ENCODE measurements around the gene SERPINA1. TPM values are rescaled to one million over a fixed set of nuclear protein-coding genes. Genes with fewer than 3 reads are reported as not detected.

SERPINA1 gene
- total and polyA plus RNA-seq, 2 of the 13 experiments (the other 11 are each of a cell fraction or from before 2014, with no cell fraction given), result 3,266 to 11,015 TPM

DNA sequence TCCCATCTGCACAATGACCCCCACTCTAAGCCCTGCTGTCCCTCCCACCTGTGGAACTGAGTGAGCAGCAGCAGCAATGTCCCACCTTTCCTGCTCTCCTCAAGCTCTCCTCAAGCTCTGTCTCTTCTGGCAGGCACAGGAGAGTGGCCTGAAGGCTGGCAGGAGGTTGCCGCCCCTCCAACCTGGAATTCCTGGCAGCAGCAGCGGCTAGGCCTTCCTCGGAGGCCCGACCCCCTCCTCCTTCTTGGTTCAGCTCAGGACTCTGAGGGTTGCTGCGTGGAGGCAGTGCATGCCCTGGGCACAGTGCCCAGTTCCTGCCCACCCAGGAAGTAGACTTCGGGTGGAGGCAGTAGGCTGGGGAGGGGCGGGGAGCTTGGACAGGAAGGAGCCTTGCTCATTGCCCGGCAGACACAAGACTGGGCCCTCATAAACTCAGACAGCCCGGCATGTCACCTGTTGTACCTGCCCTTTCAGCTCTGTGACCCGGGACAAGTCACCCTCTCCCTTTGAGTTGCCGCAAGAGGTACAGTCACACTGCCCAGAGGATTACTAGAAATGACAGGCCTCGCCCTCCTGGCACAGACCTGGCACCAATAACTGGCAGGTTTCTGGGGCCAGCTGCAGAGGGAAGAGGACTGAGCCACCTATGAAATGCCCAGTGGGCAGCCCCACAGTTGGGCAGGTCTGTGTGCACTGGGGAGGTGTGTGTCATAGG lies 2.1 kb upstream of the SERPINA1 start (continued):
- TF ChIP-seq ZSCAN31 (CRISPR knock-in tag; IDR thresholded peaks at IDR 0.05; ENCODE audit: low read depth) (0 out of 2 replicates have a peak, but pooled peaks have one; percentile 39), TCF7 (IDR thresholded peaks at IDR 0.05; ENCODE audit: low read depth) (peak; percentile 45; the same call in 1 of the 2 replicates), ZZZ3 (CRISPR knock-in tag; IDR thresholded peaks at IDR 0.05; ENCODE audit: borderline replicate concordance) (no peak), ZNF839 (CRISPR knock-in tag; IDR thresholded peaks at IDR 0.05; ENCODE audit: borderline replicate concordance) (no peak), ZNF253 (CRISPR knock-in tag; IDR thresholded peaks at IDR 0.05; ENCODE audit: borderline replicate concordance) (no peak), ELF3 (CRISPR knock-in tag; IDR thresholded peaks at IDR 0.05) (0 out of 2 replicates have a peak, but pooled peaks have one; percentile 26), ZNF331 (CRISPR knock-in tag; IDR thresholded peaks at IDR 0.05) (no peak), ZNF484 (CRISPR knock-in tag; IDR thresholded peaks at IDR 0.05; ENCODE audit: borderline replicate concordance, low read depth) (no peak), NRL (CRISPR knock-in tag; IDR thresholded peaks at IDR 0.05; ENCODE audit: borderline replicate concordance) (0 out of 2 replicates have a peak, but pooled peaks have one; percentile 14), ZBTB21 (CRISPR knock-in tag; IDR thresholded peaks at IDR 0.05) (no peak), CBX2 (IDR thresholded peaks at IDR 0.05; ENCODE audit: low read depth, low read length) (no peak), CBX2 (CRISPR knock-in tag; IDR thresholded peaks at IDR 0.05; ENCODE audit: low read depth) (no peak), NCOA1 (CRISPR knock-in tag; IDR thresholded peaks at IDR 0.05) (0 out of 2 replicates have a peak, but pooled peaks have one; percentile 48), ZFX (CRISPR knock-in tag; IDR thresholded peaks at IDR 0.05; ENCODE audit: low read depth) (peak; percentile 62), ZNF382 (CRISPR knock-in tag; IDR thresholded peaks at IDR 0.05; ENCODE audit: borderline replicate concordance) (no peak), ZNF790 (CRISPR knock-in tag; IDR thresholded peaks at IDR 0.05; ENCODE audit: borderline replicate concordance) (no peak), TSC22D2 (CRISPR knock-in tag; IDR thresholded peaks at IDR 0.05; ENCODE audit: borderline replicate concordance) (no peak)
- TF ChIP-seq, protein P1, sequence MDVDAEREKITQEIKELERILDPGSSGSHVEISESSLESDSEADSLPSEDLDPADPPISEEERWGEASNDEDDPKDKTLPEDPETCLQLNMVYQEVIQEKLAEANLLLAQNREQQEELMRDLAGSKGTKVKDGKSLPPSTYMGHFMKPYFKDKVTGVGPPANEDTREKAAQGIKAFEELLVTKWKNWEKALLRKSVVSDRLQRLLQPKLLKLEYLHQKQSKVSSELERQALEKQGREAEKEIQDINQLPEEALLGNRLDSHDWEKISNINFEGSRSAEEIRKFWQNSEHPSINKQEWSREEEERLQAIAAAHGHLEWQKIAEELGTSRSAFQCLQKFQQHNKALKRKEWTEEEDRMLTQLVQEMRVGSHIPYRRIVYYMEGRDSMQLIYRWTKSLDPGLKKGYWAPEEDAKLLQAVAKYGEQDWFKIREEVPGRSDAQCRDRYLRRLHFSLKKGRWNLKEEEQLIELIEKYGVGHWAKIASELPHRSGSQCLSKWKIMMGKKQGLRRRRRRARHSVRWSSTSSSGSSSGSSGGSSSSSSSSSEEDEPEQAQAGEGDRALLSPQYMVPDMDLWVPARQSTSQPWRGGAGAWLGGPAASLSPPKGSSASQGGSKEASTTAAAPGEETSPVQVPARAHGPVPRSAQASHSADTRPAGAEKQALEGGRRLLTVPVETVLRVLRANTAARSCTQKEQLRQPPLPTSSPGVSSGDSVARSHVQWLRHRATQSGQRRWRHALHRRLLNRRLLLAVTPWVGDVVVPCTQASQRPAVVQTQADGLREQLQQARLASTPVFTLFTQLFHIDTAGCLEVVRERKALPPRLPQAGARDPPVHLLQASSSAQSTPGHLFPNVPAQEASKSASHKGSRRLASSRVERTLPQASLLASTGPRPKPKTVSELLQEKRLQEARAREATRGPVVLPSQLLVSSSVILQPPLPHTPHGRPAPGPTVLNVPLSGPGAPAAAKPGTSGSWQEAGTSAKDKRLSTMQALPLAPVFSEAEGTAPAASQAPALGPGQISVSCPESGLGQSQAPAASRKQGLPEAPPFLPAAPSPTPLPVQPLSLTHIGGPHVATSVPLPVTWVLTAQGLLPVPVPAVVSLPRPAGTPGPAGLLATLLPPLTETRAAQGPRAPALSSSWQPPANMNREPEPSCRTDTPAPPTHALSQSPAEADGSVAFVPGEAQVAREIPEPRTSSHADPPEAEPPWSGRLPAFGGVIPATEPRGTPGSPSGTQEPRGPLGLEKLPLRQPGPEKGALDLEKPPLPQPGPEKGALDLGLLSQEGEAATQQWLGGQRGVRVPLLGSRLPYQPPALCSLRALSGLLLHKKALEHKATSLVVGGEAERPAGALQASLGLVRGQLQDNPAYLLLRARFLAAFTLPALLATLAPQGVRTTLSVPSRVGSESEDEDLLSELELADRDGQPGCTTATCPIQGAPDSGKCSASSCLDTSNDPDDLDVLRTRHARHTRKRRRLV (CRISPR knock-in tag; IDR thresholded peaks at IDR 0.05), result no peak
- TF ChIP-seq, protein P2, sequence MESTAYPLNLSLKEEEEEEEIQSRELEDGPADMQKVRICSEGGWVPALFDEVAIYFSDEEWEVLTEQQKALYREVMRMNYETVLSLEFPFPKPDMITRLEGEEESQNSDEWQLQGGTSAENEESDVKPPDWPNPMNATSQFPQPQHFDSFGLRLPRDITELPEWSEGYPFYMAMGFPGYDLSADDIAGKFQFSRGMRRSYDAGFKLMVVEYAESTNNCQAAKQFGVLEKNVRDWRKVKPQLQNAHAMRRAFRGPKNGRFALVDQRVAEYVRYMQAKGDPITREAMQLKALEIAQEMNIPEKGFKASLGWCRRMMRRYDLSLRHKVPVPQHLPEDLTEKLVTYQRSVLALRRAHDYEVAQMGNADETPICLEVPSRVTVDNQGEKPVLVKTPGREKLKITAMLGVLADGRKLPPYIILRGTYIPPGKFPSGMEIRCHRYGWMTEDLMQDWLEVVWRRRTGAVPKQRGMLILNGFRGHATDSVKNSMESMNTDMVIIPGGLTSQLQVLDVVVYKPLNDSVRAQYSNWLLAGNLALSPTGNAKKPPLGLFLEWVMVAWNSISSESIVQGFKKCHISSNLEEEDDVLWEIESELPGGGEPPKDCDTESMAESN (CRISPR knock-in tag; conservative IDR thresholded peaks at IDR 0.05), result no peak
- TF ChIP-seq, protein P3, sequence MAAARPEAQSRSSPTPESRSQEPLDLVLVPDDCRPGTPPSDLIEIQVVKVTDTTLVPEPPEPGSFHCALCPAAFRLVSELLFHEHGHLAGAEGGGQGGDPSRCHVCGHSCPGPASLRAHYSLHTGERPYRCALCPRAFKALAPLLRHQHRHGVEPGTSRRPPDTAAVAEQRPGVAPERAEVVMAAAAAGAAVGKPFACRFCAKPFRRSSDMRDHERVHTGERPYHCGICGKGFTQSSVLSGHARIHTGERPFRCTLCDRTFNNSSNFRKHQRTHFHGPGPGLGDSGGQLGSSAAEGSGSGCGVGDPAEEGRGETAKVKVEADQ (CRISPR knock-in tag; IDR thresholded peaks at IDR 0.05; ENCODE audit: borderline replicate concordance), result 0 out of 2 replicates have a peak, but pooled peaks have one; percentile 26
